Peyer's patch (tissue), 4 donors: ENCODE data around the gene KMT2B. TPM values are rescaled to one million over a fixed set of nuclear protein-coding genes. Genes with fewer than 3 reads are reported as not detected.

ENCODE experiments used
- DNase-seq, 3 donors: peaks; one replicate each; pipeline ENCODE4 v3.0.0-alpha.2; 2017 to 2019
- H3K27ac ChIP-seq, 4 donors: fragments of 200-600 bp; sonication (generic); one replicate each; pipeline ENCODE4 v1.5.1; 2016 to 2019
- H3K27me3 ChIP-seq, 2 donors: fragments of 200-600 bp; sonication (generic); one replicate each; pipeline ENCODE4 v1.5.1; 2019
- H3K36me3 ChIP-seq, 3 donors: fragments of 200-600 bp; sonication (generic); one replicate each; pipeline ENCODE4 v1.5.1; 2016 to 2019
- H3K4me1 ChIP-seq, 4 donors: fragments of 200-600 bp; sonication (generic); one replicate each; pipeline ENCODE4 v1.5.1; 2016 to 2019
- H3K4me3 ChIP-seq, 4 donors: fragments of 200-600 bp; sonication (generic); 1 replicate in 3 of 4; 2 replicates in 1 of 4; pipeline ENCODE4 v1.5.1; 2016 to 2019; ENCODE audit warnings: mild to moderate bottlenecking in 1 of 4
- H3K9me3 ChIP-seq, 4 donors: fragments of 200-600 bp; sonication (generic); one replicate each; pipeline ENCODE4 v1.5.1; 2016 to 2019; ENCODE audit warnings: mild to moderate bottlenecking in 1 of 4
- POLR2A ChIP-seq, 2 donors: fragments of 450-650 bp; IDR thresholded peaks; one replicate each; pipeline ENCODE4 v1.5.1; 2017; ENCODE audit warnings: antibody characterized with exemption in 2 of 2, mild to moderate bottlenecking in 2 of 2, moderate library complexity in 2 of 2
- total RNA-seq, 4 donors: library from RNA; depleted of rRNA; stranded (reverse); fragments of >200 nt; gene quantifications; one replicate each; pipeline ENCODE4 v1.1.0, GENCODE V29; 2016
- TF ChIP-seq, protein P1 (sequence below), 6 experiments: fragments of 450-650 bp in 4 of 6; fragments of 200-600 bp in 2 of 6; sonication (generic) in 1 of 6; IDR thresholded peaks; one replicate each; pipeline ENCODE4 v1.5.1; 2017 to 2019; ENCODE audit warnings: antibody characterized with exemption in 6 of 6, mild to moderate bottlenecking in 3 of 6, moderate library complexity in 1 of 6

Gene KMT2B
- total RNA-seq, 4 donors from 2014 or later: 27.8 to 62.6 (median 41.9) TPM

DNA sequence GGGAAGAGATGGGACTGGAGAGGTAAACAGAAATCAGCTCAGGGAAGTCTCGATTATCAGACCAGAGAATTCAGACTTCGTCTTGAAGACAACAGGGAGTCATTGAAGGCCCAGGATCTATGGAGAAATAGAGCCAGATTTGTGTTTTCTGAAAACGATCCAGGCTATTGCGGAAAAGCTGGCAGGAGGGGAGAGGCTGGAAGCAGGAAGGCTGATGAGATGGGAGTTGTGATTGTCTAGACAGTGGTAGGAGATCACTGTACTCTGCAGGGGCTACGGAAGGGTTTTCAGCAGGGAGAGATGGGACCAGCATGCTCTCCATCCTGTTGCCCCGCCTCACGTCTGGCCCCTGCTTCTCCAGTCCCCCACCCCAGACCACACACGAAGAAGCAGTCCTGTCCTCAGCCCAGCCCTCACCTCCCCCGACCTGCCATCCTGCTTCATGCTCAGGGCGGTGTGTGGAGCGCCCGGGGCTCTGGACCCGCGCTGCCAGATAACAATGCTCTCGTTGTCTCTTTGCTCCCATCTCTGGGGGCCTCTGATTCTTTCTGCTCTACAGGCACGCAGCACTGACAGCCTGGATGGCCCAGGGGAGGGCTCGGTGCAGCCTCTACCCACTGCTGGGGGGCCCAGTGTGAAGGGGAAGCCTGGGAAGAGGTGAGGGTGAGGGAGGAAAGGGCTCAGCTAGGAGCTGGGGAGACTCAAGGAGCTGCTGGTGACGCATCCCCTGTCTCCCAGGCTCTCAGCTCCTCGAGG lies 59.5 kb downstream of the KMT2B start:
- H3K27me3 ChIP-seq: no peaks in the 10 kb centered on the region
- no peak overlapping the region for H3K27ac ChIP-seq
- TF ChIP-seq POLR2A (IDR thresholded peaks at IDR 0.05): no peak
- TF ChIP-seq, protein P1, sequence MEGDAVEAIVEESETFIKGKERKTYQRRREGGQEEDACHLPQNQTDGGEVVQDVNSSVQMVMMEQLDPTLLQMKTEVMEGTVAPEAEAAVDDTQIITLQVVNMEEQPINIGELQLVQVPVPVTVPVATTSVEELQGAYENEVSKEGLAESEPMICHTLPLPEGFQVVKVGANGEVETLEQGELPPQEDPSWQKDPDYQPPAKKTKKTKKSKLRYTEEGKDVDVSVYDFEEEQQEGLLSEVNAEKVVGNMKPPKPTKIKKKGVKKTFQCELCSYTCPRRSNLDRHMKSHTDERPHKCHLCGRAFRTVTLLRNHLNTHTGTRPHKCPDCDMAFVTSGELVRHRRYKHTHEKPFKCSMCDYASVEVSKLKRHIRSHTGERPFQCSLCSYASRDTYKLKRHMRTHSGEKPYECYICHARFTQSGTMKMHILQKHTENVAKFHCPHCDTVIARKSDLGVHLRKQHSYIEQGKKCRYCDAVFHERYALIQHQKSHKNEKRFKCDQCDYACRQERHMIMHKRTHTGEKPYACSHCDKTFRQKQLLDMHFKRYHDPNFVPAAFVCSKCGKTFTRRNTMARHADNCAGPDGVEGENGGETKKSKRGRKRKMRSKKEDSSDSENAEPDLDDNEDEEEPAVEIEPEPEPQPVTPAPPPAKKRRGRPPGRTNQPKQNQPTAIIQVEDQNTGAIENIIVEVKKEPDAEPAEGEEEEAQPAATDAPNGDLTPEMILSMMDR (IDR thresholded peaks at IDR 0.05): no peak
- H3K36me3 ChIP-seq: peaks cover 0 to 7% (median 0%) of the 10 kb centered on the region in 3 donors
- peaks cover 0 to 15% (median 5%) of the 10 kb centered on the region in 4 donors for H3K4me1 ChIP-seq
- DNase-seq: no peak
- no peak overlapping the region for H3K4me3 ChIP-seq
- H3K9me3 ChIP-seq: no peaks in the 10 kb centered on the region

DNA sequence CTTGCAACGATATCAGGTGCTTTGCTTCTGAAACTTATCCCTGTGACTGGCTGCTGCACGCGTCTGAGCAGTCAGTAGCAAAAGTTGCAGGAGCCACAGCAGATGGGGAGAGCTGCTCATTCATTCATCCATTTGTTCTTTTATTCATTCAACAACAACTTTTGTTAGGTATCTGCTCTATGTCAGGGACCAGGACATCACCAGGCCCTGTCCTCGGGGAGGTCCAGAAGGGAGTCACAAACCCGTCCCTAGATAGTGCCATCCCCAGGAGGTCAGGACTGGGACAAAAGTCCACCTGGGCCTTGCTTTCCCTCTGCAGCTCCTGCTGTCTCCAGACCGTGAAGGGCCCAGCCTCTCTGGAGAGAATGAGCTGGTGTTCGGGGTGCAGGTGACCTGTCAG lies 60.2 kb downstream of the KMT2B start:
- Histone ChIP-seq H3K36me3 (peaks cover 0 to 11% (median 0%) of the 10 kb centered on the region in 3 donors), H3K27ac (no peak overlapping the region), H3K4me1 (peaks cover 0 to 15% (median 5%) of the 10 kb centered on the region in 4 donors), H3K27me3 (no peaks in the 10 kb centered on the region), H3K9me3 (no peaks in the 10 kb centered on the region), H3K4me3 (no peak overlapping the region)
- TF ChIP-seq, protein P1 (IDR thresholded peaks at IDR 0.05): no peak
- TF ChIP-seq POLR2A (IDR thresholded peaks at IDR 0.05): no peak
- DNase-seq: no peak

DNA sequence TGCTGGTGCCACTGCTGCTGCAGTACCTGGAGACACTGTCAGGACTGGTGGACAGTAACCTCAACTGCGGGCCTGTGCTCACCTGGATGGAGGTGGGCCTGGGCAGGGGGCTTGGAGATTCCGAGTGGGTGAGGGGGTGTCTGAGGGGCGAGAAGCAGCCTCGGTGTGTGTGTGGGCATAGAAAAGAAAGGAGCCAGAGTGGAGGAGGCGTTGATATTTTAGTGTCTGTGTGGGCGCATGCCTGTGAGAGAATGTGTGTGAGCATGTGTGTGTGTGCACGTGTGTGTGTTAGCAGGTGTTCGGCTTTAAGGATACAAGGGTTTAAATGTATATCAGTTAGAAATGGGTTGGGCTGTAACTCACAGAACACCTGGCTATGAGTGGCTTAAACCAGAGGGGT lies 61.2 kb downstream of the KMT2B start:
- no peak for TF ChIP-seq POLR2A (IDR thresholded peaks at IDR 0.05)
- TF ChIP-seq, protein P1 (IDR thresholded peaks at IDR 0.05): no peak
- peaks cover 0 to 15% (median 5%) of the 10 kb centered on the region in 4 donors for H3K4me1 ChIP-seq
- H3K27me3 ChIP-seq: no peaks in the 10 kb centered on the region
- H3K4me3 ChIP-seq: no peak overlapping the region
- DNase-seq: no peak
- H3K27ac ChIP-seq: no peak overlapping the region
- no peaks in the 10 kb centered on the region for H3K9me3 ChIP-seq
- peaks cover 0 to 11% (median 0%) of the 10 kb centered on the region in 3 donors for H3K36me3 ChIP-seq

DNA sequence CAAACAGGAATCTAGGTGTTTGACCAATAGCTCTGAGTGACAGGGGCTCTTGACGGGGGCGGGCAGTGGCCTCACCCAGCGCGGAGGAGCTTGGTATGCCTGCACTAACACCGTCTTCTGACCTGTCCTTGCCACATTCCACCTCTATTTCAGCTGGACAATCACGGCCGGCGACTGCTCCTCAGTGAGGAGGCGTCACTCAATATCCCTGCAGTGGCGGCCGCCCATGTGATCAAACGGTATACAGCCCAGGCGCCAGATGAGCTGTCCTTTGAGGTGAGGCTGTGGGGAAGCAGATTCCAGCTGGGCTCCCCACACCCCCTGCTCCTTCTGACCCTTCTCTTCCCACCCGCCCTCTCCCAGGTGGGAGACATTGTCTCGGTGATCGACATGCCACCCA lies 62.3 kb downstream of the KMT2B start:
- Histone ChIP-seq H3K36me3 (peaks cover 0 to 11% (median 0%) of the 10 kb centered on the region in 3 donors), H3K4me1 (peaks cover 0 to 10% (median 3%) of the 10 kb centered on the region in 4 donors), H3K4me3 (no peak overlapping the region), H3K27ac (no peak overlapping the region), H3K9me3 (no peaks in the 10 kb centered on the region), H3K27me3 (no peaks in the 10 kb centered on the region)
- DNase-seq: peak in 1 of 3 donors; percentile 37
- TF ChIP-seq, protein P1 (IDR thresholded peaks at IDR 0.05): no peak
- no peak for TF ChIP-seq POLR2A (IDR thresholded peaks at IDR 0.05)

DNA sequence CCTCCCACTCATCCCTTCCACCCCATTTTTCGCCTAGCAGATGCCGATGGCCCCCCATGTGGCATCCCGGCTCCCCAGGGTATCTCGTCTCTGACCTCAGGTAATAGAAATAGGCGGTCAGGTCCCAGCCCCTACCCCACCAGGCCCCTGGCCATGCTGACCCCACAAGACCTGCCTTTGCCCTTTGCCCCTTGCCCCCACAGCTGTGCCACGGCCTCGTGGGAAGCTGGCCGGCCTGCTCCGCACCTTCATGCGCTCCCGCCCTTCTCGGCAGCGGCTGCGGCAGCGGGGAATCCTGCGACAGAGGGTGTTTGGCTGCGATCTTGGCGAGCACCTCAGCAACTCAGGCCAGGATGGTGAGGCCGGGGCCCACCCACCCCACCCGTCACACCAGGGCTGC lies 62.9 kb downstream of the KMT2B start:
- Histone ChIP-seq H3K4me1 (peaks cover 0 to 8% (median 2%) of the 10 kb centered on the region in 4 donors), H3K27ac (no peak overlapping the region), H3K4me3 (no peak overlapping the region), H3K9me3 (no peaks in the 10 kb centered on the region), H3K27me3 (no peaks in the 10 kb centered on the region), H3K36me3 (peaks cover 0 to 11% (median 0%) of the 10 kb centered on the region in 3 donors)
- no peak for DNase-seq
- no peak for TF ChIP-seq POLR2A (IDR thresholded peaks at IDR 0.05)
- TF ChIP-seq, protein P1 (IDR thresholded peaks at IDR 0.05): no peak
